H1 (cell line): ENCODE results near the gene LRRC28. TPM values are rescaled to one million over a fixed set of nuclear protein-coding genes. Genes with fewer than 3 reads are reported as not detected.

Source experiments
- CTCF ChIA-PET: fragments of 300-600 bp; sonication (Branson Sonifier 250); formaldehyde crosslinking; loops from one replicate; lab custom pipeline; 2021; ENCODE audit not compliant: partially characterized antibody; lab: Charles Lee
- POLR2A ChIA-PET: fragments of 300-600 bp; sonication (Branson Sonifier 250); formaldehyde crosslinking; loops from one replicate; lab custom pipeline; 2021; ENCODE audit warnings: inconsistent platforms; ENCODE audit not compliant: partially characterized antibody; lab: Charles Lee
- DNase-seq, 2 experiments: peaks; one replicate each; pipeline versions ENCODE4 v3.0.0 to v3.0.0-alpha.2; 2010 to 2022; ENCODE audit warnings: low spot score in 2 of 2, low read depth in 1 of 2, mixed read lengths in 1 of 2
- FAIRE-seq: peaks from 2 replicates; lab custom pipeline; 2011; peaks lifted over from hg19 to GRCh38; lab: Jason Lieb, UNC
- H2AFZ ChIP-seq: 2 replicates; pipeline ENCODE4 v1.8.1; 2012; ENCODE audit warnings: low read length, inconsistent platforms
- H2AK5ac ChIP-seq: 2 replicates; pipeline ENCODE4 v1.6.1; 2013; ENCODE audit warnings: low read depth, low read length
- H2BK120ac ChIP-seq: replicated peaks from 2 replicates; pipeline ENCODE3; 2013; ENCODE audit warnings: low read depth, low read length, inconsistent platforms
- H2BK12ac ChIP-seq: 2 replicates; pipeline ENCODE4 v1.6.1; 2013; ENCODE audit warnings: low read depth, low read length
- H2BK15ac ChIP-seq: 2 replicates; pipeline ENCODE4 v1.6.1; 2013; ENCODE audit warnings: low read length
- H2BK20ac ChIP-seq: 2 replicates; pipeline ENCODE4 v1.6.1; 2013; ENCODE audit warnings: low read length
- H2BK5ac ChIP-seq: 2 replicates; pipeline ENCODE4 v1.6.1; 2013; ENCODE audit warnings: low read depth, low read length
- H3K14ac ChIP-seq: 2 replicates; pipeline ENCODE4 v1.6.1; 2013; ENCODE audit warnings: inconsistent platforms; ENCODE audit not compliant: insufficient read length
- H3K18ac ChIP-seq: 2 replicates; pipeline ENCODE4 v1.6.1; 2013; ENCODE audit warnings: low read length; ENCODE audit errors: extremely low read depth
- H3K23ac ChIP-seq: 2 replicates; pipeline ENCODE4 v1.6.1; 2013; ENCODE audit warnings: inconsistent platforms; ENCODE audit not compliant: insufficient read length
- H3K23me2 ChIP-seq: 2 replicates; pipeline ENCODE4 v1.6.1; 2013; ENCODE audit warnings: low read depth, low read length
- H3K27ac ChIP-seq: 2 replicates; pipeline ENCODE4 v1.6.1; 2011; ENCODE audit warnings: low read depth, low read length, inconsistent platforms
- H3K27me3 ChIP-seq, 4 experiments: replicated peaks in 1 of 4; 1 replicate in 1 of 4; 2 replicates in 3 of 4; pipeline versions ENCODE4 v1.6.1 to v1.8.1; 2011 to 2013; ENCODE audit warnings: low read length in 3 of 4, mild to moderate bottlenecking in 3 of 4, inconsistent platforms in 2 of 4, mixed read lengths in 2 of 4, moderate library complexity in 1 of 4; ENCODE audit not compliant: control insufficient read depth in 3 of 4, insufficient read depth in 3 of 4; ENCODE audit errors: extremely low read depth in 1 of 4
- H3K36me3 ChIP-seq, 4 experiments: 2 replicates each; pipeline versions ENCODE4 v1.6.1 to v1.8.1; 2011 to 2013; ENCODE audit warnings: mild to moderate bottlenecking in 4 of 4, low read length in 3 of 4, moderate library complexity in 2 of 4, control low read depth in 1 of 4, inconsistent platforms in 1 of 4; ENCODE audit not compliant: insufficient read depth in 4 of 4, control insufficient read depth in 2 of 4
- H3K4ac ChIP-seq: replicated peaks from 2 replicates; pipeline ENCODE3; 2013; ENCODE audit warnings: low read length, low read depth, mixed read lengths, inconsistent platforms; ENCODE audit not compliant: insufficient read length
- H3K4me1 ChIP-seq, 4 experiments: replicated peaks in 1 of 4; 1 replicate in 1 of 4; 2 replicates in 3 of 4; pipeline versions ENCODE4 v1.6.1 to v1.8.1; 2011 to 2013; ENCODE audit warnings: low read length in 3 of 4, inconsistent platforms in 2 of 4, mixed read lengths in 1 of 4; ENCODE audit not compliant: insufficient read depth in 4 of 4, control insufficient read depth in 3 of 4
- H3K4me2 ChIP-seq, 2 experiments: 2 replicates each; pipeline versions ENCODE4 v1.6.1 to v1.8.1; 2011 to 2013; ENCODE audit warnings: low read depth in 2 of 2, low read length in 2 of 2, control low read depth in 1 of 2, inconsistent platforms in 1 of 2, mild to moderate bottlenecking in 1 of 2; ENCODE audit not compliant: insufficient read depth in 1 of 2
- H3K4me3 ChIP-seq, 4 experiments: fragments of 200-600, 300-600 bp in 1 of 4; sonication (generic), shearing (Covaris generic), sonication (Bioruptor Twin) in 1 of 4; 2 replicates each; pipeline versions ENCODE4 v1.5.1 to v1.8.1; 2011 to 2016; ENCODE audit warnings: low read length in 4 of 4, low read depth in 3 of 4, control low read depth in 2 of 4, inconsistent platforms in 2 of 4, mild to moderate bottlenecking in 2 of 4, mixed read lengths in 1 of 4, moderate library complexity in 1 of 4; ENCODE audit not compliant: insufficient read depth in 2 of 4; ENCODE audit errors: extremely low read depth in 1 of 4
- H3K56ac ChIP-seq: replicated peaks from 2 replicates; pipeline ENCODE3; 2013; ENCODE audit warnings: low read depth, mild to moderate bottlenecking, mixed read lengths, low read length, inconsistent platforms; ENCODE audit not compliant: insufficient read length
- H3K79me1 ChIP-seq: 2 replicates; pipeline ENCODE4 v1.6.1; 2013; ENCODE audit warnings: low read depth, low read length, control low read depth
- H3K79me2 ChIP-seq, 2 experiments: 2 replicates each; pipeline versions ENCODE4 v1.6.1 to v1.8.1; 2012 to 2013; ENCODE audit warnings: low read length in 2 of 2, mild to moderate bottlenecking in 2 of 2, inconsistent platforms in 1 of 2; ENCODE audit not compliant: insufficient read depth in 2 of 2, control insufficient read depth in 1 of 2
- H3K9ac ChIP-seq, 4 experiments: replicated peaks in 1 of 4; 1 replicate in 1 of 4; 2 replicates in 3 of 4; pipeline versions ENCODE4 v1.6.1 to v1.8.1; 2011 to 2013; ENCODE audit warnings: low read depth in 3 of 4, low read length in 3 of 4, control low read depth in 2 of 4, mild to moderate bottlenecking in 2 of 4, moderate library complexity in 2 of 4, inconsistent platforms in 1 of 4; ENCODE audit errors: extremely low read depth in 1 of 4
- H3K9me3 ChIP-seq, 2 experiments: 2 replicates each; pipeline versions ENCODE4 v1.6.1 to v1.8.1; 2012 to 2013; ENCODE audit warnings: mild to moderate bottlenecking in 2 of 2, moderate library complexity in 2 of 2, control low read depth in 1 of 2, inconsistent platforms in 1 of 2, low read depth in 1 of 2, low read length in 1 of 2, mixed read lengths in 1 of 2; ENCODE audit not compliant: insufficient read depth in 2 of 2
- H4K20me1 ChIP-seq, 2 experiments: replicated peaks in 1 of 2; 2 replicates each; pipeline versions ENCODE3 to v1.8.1; 2011 to 2013; ENCODE audit warnings: inconsistent platforms in 2 of 2, low read length in 2 of 2, mild to moderate bottlenecking in 1 of 2; ENCODE audit not compliant: insufficient read depth in 2 of 2, control insufficient read depth in 1 of 2
- H4K5ac ChIP-seq: 2 replicates; pipeline ENCODE4 v1.6.1; 2013; ENCODE audit warnings: low read length, low read depth, mixed read lengths, inconsistent platforms; ENCODE audit not compliant: insufficient read length
- H4K8ac ChIP-seq: 2 replicates; pipeline ENCODE4 v1.8.0; 2013; ENCODE audit warnings: mild to moderate bottlenecking, moderate library complexity, low read length, inconsistent platforms; ENCODE audit not compliant: insufficient read depth; ENCODE audit errors: extremely low read depth
- H4K91ac ChIP-seq: replicated peaks from 2 replicates; pipeline ENCODE3; 2013; ENCODE audit warnings: low read length, mixed read lengths, inconsistent platforms; ENCODE audit not compliant: insufficient read length
- CHD2 ChIP-seq: IDR thresholded peaks from 2 replicates; pipeline ENCODE4 v1.6.1; 2012; ENCODE audit warnings: low read length, improper control_type of control experiment
- CTBP2 ChIP-seq: IDR thresholded peaks from 2 replicates; pipeline ENCODE4 v1.7.0; 2011; ENCODE audit warnings: borderline replicate concordance, mild to moderate bottlenecking, moderate library complexity, mixed read lengths, low read length; ENCODE audit not compliant: insufficient read depth, insufficient read length
- HDAC2 ChIP-seq, 2 experiments: fragments of 300-600 bp in 1 of 2; sonication (generic) in 1 of 2; IDR thresholded peaks; 2 replicates each; pipeline ENCODE4 v1.6.1; 2011 to 2012; ENCODE audit warnings: low read depth in 2 of 2, low read length in 2 of 2, mild to moderate bottlenecking in 2 of 2, moderate library complexity in 2 of 2, borderline replicate concordance in 1 of 2, inconsistent platforms in 1 of 2
- NANOG ChIP-seq: IDR thresholded peaks from 2 replicates; pipeline ENCODE4 v1.6.1; 2011; ENCODE audit warnings: low read length, low read depth, mild to moderate bottlenecking, inconsistent platforms; ENCODE audit not compliant: insufficient read depth, poor library complexity, severe bottlenecking
- RBBP5 ChIP-seq: IDR thresholded peaks from 2 replicates; pipeline ENCODE4 v1.7.1; 2012; ENCODE audit warnings: low read depth, mild to moderate bottlenecking, inconsistent platforms, low read length, moderate library complexity, borderline replicate concordance
- RNF2 ChIP-seq: fragments of 200-900, 300-1000 bp; sonication (generic); IDR thresholded peaks from 2 replicates; pipeline ENCODE4 v1.7.1; 2016; ENCODE audit warnings: borderline replicate concordance, low read depth, mild to moderate bottlenecking, antibody characterized with exemption, low read length; ENCODE audit not compliant: poor library complexity, severe bottlenecking; ENCODE audit errors: missing control alignments
- SP1 ChIP-seq: IDR thresholded peaks from 2 replicates; pipeline ENCODE4 v1.6.1; 2011; ENCODE audit warnings: low read depth, low read length
- TCF12 ChIP-seq: IDR thresholded peaks from 2 replicates; pipeline ENCODE4 v1.6.1; 2011; ENCODE audit warnings: low read depth, mild to moderate bottlenecking, low read length
- polyA plus RNA-seq, 7 experiments: library from polyadenylated mRNA; depleted of rRNA in 3 of 7; stranded (reverse) in 5 of 7; unstranded in 2 of 7; fragments of >200 nt in 5 of 7; fragments of 200-250 nt in 2 of 7; gene quantifications; 1 replicate in 5 of 7; 2 replicates in 1 of 7; 4 replicates in 1 of 7; pipeline versions ENCODE4 v1.2.1 to v1.2.3, GENCODE V29; 2011 to 2013; ENCODE audit warnings: missing spikeins in 2 of 7, mixed read lengths in 2 of 7
- total RNA-seq: library from RNA; stranded (reverse); fragmentation: NEBNext Ultra II Directional; extraction: Animal tissue kit (Norgen Biotek cat#: 25700); gene quantifications from 2 replicates; pipeline ENCODE4 v1.2.1, GENCODE V29; 2021

LRRC28 gene
- total and polyA plus RNA-seq, 2 of the 8 experiments (the other 6 are each of a cell fraction or from before 2014, with no cell fraction given), result 20.2 to 23.3 TPM

GRCh38 chr15:99210334-99210733, 40.9 kb upstream of the LRRC28 start:
- no peak overlapping the region for H3K4me3 ChIP-seq
- DNase-seq (no peak), FAIRE-seq (no peak)
- no peak overlapping the region for H2BK15ac ChIP-seq
- H2AK5ac ChIP-seq, result no peak overlapping the region
- H4K5ac ChIP-seq, result no peak overlapping the region
- H2BK12ac ChIP-seq, result no peak overlapping the region
- H3K4me1 ChIP-seq, result no peaks in the 10 kb centered on the region
- H3K27me3 ChIP-seq, result no peaks in the 10 kb centered on the region
- H3K79me2 ChIP-seq, result no peaks in the 10 kb centered on the region
- no peak overlapping the region for H3K4ac ChIP-seq
- no peak overlapping the region for H4K8ac ChIP-seq
- no peak for TF ChIP-seq NANOG
- no peak for TF ChIP-seq HDAC2 (IDR thresholded peaks at IDR 0.05; ENCODE audit: borderline replicate concordance in 1 of 2, low read depth in 2 of 2, low read length in 2 of 2)
- no peak for TF ChIP-seq TCF12
- TF ChIP-seq SP1, result no peak
- no peak for TF ChIP-seq CTBP2
- no peak for TF ChIP-seq RBBP5
- TF ChIP-seq RNF2, result no peak
- no peak for TF ChIP-seq CHD2
- H3K36me3 ChIP-seq, result no peaks in the 10 kb centered on the region; a peak in 2 of 8 replicates
- POLR2A ChIA-PET, result no interaction called here
- H2BK120ac ChIP-seq, result no peak overlapping the region
- H3K18ac ChIP-seq, result no peak overlapping the region
- H2BK5ac ChIP-seq, result no peak overlapping the region
- no peak overlapping the region for H3K56ac ChIP-seq
- H2AFZ ChIP-seq, result no peak overlapping the region
- peaks cover 0 to 2% of the 10 kb centered on the region in 2 experiments for H4K20me1 ChIP-seq
- no peak overlapping the region for H3K14ac ChIP-seq
- no peak overlapping the region for H3K23ac ChIP-seq
- no peak overlapping the region for H3K4me2 ChIP-seq
- no peaks in the 10 kb centered on the region for H3K9me3 ChIP-seq
- H3K27ac ChIP-seq, result no peak overlapping the region
- no peak overlapping the region for H3K9ac ChIP-seq
- no peak overlapping the region for H4K91ac ChIP-seq
- no peaks in the 10 kb centered on the region for H3K79me1 ChIP-seq
- H3K23me2 ChIP-seq, result no peaks in the 10 kb centered on the region
- CTCF ChIA-PET, result interaction anchor here (0.8 to 10.4 kb wide), 6 partner anchors 9 to 111 kb away, joined by 3 to 114 read pairs (median 6); partner anchors contain the start of gene SYNM
- no peak overlapping the region for H2BK20ac ChIP-seq
